ENCODE measurements around the gene GRIK4.

GRIK4 gene

GRCh38 chr11:120977266-120978137 is 466.0 kb downstream of the GRIK4 start:
- in situ Hi-C loops (cut with HindIII; ENCODE audit: low sequenced_read_pairs): no loop called here
- no peak for TF ChIP-seq CTCF (IDR thresholded peaks at IDR 0.05; ENCODE audit: low read depth, low read length)
- H3K4me3 ChIP-seq (ENCODE audit: low read depth, low read length): no peak overlapping the region
- DNase-seq (ENCODE audit: low read depth, low spot score): peak; percentile 23

- in situ Hi-C loops (cut with HindIII; ENCODE audit: low sequenced_read_pairs): no loop called here
- no peak for DNase-seq (ENCODE audit: low read depth, low spot score)
- no peak for TF ChIP-seq CTCF (IDR thresholded peaks at IDR 0.05; ENCODE audit: low read depth, low read length)
- no peak overlapping the region for H3K4me3 ChIP-seq (ENCODE audit: low read depth, low read length)
Measured at GRCh38 chr11:120978701-120979100, 467.2 kb downstream of the GRIK4 start.

- peak; percentile 20 for DNase-seq (ENCODE audit: low read depth, low spot score)
- in situ Hi-C loops (cut with HindIII; ENCODE audit: low sequenced_read_pairs): no loop called here
- peak overlapping the region; percentile 12 for H3K4me3 ChIP-seq (ENCODE audit: low read depth, low read length)
- peak; percentile 25 for TF ChIP-seq CTCF (IDR thresholded peaks at IDR 0.05; ENCODE audit: low read depth, low read length)
Measured at GRCh38 chr11:120985718-120986569, 474.4 kb downstream of the GRIK4 start.

- in situ Hi-C loops (cut with HindIII; ENCODE audit: low sequenced_read_pairs): no loop called here
- no peak for DNase-seq (ENCODE audit: low read depth, low spot score)
- TF ChIP-seq CTCF (IDR thresholded peaks at IDR 0.05; ENCODE audit: low read depth, low read length): no peak
- no peak overlapping the region for H3K4me3 ChIP-seq (ENCODE audit: low read depth, low read length)
Measured at GRCh38 chr11:120988603-120989002, 477.1 kb downstream of the GRIK4 start.

GRCh38 chr11:120991830-120992686 is 480.5 kb downstream of the GRIK4 start:
- TF ChIP-seq CTCF (IDR thresholded peaks at IDR 0.05; ENCODE audit: low read depth, low read length): no peak
- DNase-seq (ENCODE audit: low read depth, low spot score): no peak
- no peak overlapping the region for H3K4me3 ChIP-seq (ENCODE audit: low read depth, low read length)
- in situ Hi-C loops (cut with HindIII; ENCODE audit: low sequenced_read_pairs): no loop called here

Measured in astrocyte of the spinal cord (primary cell).